Ramos (cell line): ENCODE measurements around the gene MOSMO.

Experiments
- in situ Hi-C: fragments of 300-500 bp; cut with MboI; formaldehyde crosslinking; loops from one replicate; pipeline ENCODE4 v1.14.3; 2022; ENCODE audit warnings: low sequenced_read_pairs; ENCODE audit not compliant: unreplicated experiment

Gene MOSMO

DNA sequence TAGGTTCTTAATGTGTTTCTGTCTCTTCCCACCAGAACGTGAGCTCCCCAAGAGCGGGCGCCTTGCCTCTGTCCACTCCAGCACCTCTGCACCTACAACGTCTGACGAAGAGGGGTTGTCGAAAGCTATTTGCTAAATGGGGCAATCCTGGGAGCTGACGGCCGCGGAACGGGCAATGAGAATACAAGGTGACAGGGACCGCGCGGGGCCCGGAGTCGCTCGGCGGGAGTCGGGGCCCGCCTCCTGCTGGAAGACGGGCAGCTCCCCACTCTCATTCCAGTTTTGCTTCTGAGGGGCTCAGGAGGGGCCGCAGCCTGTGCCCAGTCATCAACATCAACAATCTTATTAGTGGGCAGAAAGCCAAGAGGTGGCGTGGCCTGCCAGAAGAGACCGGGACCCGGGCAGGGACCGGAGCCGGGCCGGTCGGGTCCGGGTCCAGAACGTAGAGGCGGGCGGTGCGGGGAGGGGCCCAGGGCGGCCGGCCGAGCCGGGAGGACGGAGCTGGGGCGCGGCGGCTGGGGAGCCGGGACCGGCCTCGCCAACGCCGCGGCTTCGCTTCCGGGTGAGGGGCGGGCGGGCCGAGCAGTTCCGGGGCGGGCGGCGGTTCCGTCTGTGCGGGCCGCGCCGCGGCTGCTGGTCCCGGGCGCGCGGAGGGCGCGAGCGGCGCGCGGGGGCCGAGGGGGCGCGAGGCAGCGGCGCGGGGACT is at the start of gene MOSMO:
MOSMO (plus strand) TSS at position 603 of the 706 bp plus-strand sequence. CDS start 191 bp downstream, outside the sequence.
- in situ Hi-C loops = loop anchor here (10.0 kb wide), 1 partner anchor 287 kb away; the partner anchor contains the start of gene POLR3E

GRCh38 chr16:21959050-21959449 is 48.9 kb upstream of the MOSMO start:
- in situ Hi-C loops = no loop called here

DNA sequence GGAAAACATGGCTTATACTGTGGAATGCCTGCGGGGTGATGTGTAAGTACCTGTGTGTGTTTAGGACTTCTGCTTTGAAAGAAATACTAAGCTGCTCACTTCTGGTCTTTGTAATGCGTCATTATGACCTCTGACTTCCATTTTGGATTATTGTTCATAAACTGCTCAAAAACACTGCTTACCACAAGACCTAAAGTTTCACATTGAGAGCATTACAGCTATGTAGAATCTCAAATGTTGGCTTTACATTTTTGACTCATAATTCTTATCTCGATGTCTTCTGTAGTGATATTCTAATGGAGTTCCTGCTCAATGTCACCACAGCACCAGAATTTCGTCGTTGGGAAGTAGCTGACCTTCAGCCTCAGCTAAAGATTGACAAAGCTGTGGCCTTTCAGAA is 45.4 kb upstream of the MOSMO start:
- in situ Hi-C loops = loop anchor here (10.0 kb wide), 1 partner anchor 138 kb away; no protein-coding TSS in a partner anchor

- in situ Hi-C loops = loop anchor here (10.0 kb wide), 1 partner anchor 139 kb away; no protein-coding TSS in a partner anchor
These were observed 44.0 kb upstream of the MOSMO start for GRCh38 chr16:21963887-21964286.

- in situ Hi-C loops = loop anchor here (10.0 kb wide), 1 partner anchor 140 kb away; no protein-coding TSS in a partner anchor
These were observed 43.6 kb upstream of the MOSMO start for GRCh38 chr16:21964353-21964752.

- in situ Hi-C loops = no loop called here
These were observed 36.1 kb upstream of the MOSMO start for GRCh38 chr16:21971856-21972255.

GRCh38 chr16:21973945-21974344 is 34.0 kb upstream of the MOSMO start:
- in situ Hi-C loops = no loop called here

DNA sequence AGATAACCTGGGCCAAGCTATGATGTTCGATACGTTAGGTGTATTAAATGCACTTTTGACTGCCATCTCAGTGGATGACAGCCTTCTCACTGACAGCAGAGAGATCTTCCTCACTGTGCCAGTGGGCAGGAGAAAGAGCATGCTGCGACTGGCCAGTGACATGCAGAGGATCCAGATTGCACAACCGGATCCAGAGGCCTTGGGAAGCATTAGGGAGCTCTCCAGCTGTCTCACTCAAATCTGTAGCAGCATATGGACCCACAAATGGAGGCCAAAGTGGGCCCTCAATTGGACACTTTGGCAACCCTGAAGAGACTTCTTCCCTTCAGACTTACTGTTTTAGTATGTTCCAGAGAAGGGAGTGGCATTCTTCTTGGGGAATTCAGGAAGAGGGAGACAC is 27.9 kb upstream of the MOSMO start:
- in situ Hi-C loops = no loop called here

DNA sequence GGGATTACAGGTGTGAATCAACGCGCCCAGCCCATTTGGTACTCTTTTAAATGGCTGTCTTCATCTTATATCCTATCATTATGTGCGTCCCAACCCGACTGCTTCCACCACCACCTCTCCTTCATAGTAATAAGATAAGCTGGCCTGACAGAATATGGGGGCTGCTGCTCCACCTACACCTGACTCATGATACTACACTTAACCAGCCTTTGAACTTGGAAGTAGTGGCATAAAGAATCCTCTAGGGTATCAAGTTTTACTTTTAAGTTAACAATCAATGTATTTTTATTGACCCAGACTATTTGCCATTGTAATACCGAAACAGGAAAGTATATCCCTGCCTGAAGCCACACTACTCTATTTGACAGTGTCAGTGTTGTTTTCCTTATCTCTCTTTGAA is 25.8 kb upstream of the MOSMO start:
- in situ Hi-C loops = no loop called here

GRCh38 chr16:21984062-21984461 is 23.8 kb upstream of the MOSMO start:
- in situ Hi-C loops = no loop called here

GRCh38 chr16:21985524-21985923 is 22.4 kb upstream of the MOSMO start:
- in situ Hi-C loops = no loop called here

GRCh38 chr16:21986692-21987246 is 21.1 kb upstream of the MOSMO start:
- in situ Hi-C loops = no loop called here

- in situ Hi-C loops = no loop called here
These were observed 20.4 kb upstream of the MOSMO start for GRCh38 chr16:21987498-21987897.

DNA sequence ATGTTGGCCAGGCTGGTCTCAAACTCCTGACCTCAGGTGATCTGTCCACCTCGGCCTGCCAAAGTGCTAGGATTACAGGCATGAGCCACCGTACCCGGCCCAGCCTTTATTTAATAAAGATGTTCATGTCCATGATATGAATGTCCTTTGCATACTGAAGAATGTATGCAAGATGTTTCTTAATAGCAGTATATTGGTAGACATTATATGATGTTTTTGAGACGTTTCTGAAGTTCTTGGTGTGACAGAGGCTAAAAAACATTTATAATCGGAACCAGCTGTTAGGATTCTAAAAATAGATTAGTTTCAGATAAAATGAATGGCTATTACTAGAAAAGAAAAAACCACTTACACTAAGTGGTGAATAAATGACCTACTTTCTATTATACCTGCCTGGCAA is 18.8 kb upstream of the MOSMO start:
- in situ Hi-C loops = no loop called here

- in situ Hi-C loops = no loop called here
These were observed 18.2 kb upstream of the MOSMO start for GRCh38 chr16:21989751-21990150.

DNA sequence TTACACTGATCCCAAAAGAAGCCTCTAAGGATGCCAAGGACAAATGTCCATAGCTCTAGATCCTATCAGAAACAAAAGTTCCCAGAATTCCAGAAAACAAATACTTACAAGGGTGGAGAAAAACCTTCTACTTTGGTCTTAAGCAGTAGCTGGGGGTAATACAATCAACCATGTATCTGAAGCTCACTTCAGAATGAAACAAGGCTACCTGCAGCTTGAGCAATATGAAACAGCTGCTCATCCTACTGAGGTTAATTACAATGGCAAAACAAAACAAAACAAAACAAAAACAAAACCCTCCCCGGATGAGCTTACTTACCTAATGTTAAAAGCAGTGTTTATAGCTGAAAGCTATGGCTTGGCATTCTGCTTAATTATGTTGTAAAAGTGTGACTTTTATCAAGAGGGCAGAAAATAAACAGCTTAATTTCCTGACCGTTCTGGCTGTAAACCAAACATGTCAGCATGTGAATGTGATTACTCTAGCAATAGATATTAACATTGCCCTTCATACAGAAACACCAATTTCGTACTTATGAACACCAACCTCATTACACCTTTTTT is 17.4 kb upstream of the MOSMO start:
- in situ Hi-C loops = no loop called here

DNA sequence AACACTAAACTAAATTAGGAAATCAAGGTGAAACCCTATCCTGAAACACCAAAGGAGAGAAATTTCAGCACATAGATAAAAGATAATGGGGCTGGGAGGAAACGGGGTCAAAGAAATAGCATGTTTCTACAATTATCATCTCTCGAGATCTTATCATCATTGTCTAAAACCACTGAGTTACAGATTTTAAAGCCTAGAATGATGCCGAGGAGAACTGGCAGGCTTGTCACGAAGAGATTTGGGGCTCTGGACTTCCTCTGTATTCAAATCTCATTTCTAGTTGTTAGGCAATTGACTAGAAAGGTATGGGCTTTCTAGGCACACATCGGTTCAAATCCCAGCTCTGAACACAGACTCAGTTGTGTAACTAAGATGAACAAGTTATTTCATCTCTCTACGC is 16.3 kb upstream of the MOSMO start:
- in situ Hi-C loops = no loop called here

GRCh38 chr16:21994856-21995465 is 12.9 kb upstream of the MOSMO start:
- in situ Hi-C loops = no loop called here

DNA sequence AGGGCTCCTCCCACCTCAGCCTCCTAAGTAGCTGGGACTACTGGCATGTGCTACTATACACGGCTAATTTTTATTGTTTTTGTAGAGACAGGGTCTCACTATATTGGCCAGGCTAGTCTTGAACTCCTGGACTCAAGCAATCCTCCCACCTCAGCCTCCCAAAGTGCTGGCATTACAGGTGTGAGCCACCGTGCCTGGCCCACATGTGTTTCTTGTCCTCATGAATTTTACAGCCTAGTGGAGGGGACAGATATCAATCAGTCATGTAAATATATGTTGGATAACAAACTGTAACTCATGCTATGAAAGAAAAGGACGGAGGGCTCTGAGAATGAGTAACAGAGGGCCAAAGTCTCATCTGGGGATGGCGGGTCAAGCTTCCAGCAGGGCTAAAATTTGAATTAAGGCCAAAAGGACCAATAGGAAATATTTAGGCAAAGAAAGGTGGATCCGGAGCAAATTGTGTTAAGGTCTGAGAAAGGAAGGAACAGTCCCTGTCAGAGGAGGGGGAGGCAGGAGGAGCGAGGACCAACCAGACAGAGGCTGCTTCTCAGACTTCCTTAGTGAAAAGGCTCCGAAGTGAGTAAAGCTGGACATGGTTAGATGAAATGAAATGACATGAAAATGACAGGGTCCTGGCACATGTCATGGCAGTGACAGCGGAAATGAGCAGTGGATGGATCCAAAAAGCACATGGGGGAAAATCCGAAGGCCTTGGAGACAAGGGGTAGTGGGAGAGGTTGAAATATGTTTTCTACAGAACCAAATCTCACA is 10.8 kb upstream of the MOSMO start:
- in situ Hi-C loops = no loop called here

- in situ Hi-C loops = no loop called here
These were observed 10.0 kb upstream of the MOSMO start for GRCh38 chr16:21997697-21998480.
